GM12892 (cell line): ENCODE measurements around the gene SATB2.

Source experiments
- DNase-seq: peaks from one replicate; pipeline ENCODE4 v3.0.0; 2011; ENCODE audit not compliant: insufficient read length
- FAIRE-seq: peaks from 2 replicates; lab custom pipeline; 2011; peaks lifted over from hg19 to GRCh38; lab: Jason Lieb, UNC
- POLR2A ChIP-seq: IDR thresholded peaks from 2 replicates; pipeline ENCODE4 v1.6.1; 2011; ENCODE audit warnings: low read depth, low read length, control low read depth
- POLR2AphosphoS5 ChIP-seq: IDR thresholded peaks from 2 replicates; pipeline ENCODE4 v1.6.1; 2011; ENCODE audit warnings: low read depth, low read length, control low read depth
- TAF1 ChIP-seq: IDR thresholded peaks from 2 replicates; pipeline ENCODE4 v1.6.1; 2011; ENCODE audit warnings: low read depth, mild to moderate bottlenecking, control low read depth, low read length, borderline replicate concordance

SATB2 gene

DNA sequence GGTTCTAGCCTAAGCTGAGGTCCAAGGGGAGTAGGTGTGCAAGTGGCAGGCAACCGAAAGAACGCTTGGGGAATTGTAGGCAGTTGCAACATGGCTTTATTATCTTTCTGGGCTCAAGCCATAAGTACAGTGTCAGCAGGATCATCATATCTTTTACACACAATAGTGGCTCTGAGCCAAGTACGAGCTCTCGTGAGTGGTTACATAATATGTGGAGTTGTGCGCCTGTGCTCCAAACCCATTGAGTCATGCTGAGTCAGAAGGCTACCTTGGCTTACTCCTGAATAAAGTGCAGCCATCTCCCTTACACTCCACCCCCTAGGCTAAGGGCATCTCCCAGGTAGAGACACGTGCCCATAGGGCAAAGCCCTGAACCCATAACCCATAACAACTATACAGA, 233.9 kb downstream of the SATB2 start:
- DNase-seq (no peak), FAIRE-seq (no peak)
- TF ChIP-seq POLR2A (no peak), POLR2AphosphoS5 (no peak), TAF1 (no peak)

DNA sequence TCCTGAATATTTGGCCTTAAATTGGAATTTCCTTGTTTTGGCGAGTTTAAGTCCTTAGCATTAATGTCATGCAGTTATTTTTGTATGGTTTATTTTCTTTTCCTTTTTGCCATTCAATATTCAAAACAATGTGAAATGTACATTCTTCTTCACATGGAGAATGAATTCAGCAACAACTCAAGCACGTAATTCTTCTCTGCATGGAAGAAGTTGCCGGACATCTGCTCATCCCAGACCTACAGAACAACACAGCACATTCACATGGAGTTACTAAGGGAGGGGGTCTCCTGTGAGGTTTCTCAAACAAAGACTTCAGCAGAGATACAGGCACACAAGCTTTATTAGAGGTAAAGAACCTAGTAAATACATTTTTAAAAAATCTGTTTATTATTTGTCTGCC, 236.8 kb downstream of the SATB2 start:
- DNase-seq (no peak), FAIRE-seq (no peak)
- TF ChIP-seq POLR2AphosphoS5 = no peak
- no peak for TF ChIP-seq TAF1
- no peak for TF ChIP-seq POLR2A

DNA sequence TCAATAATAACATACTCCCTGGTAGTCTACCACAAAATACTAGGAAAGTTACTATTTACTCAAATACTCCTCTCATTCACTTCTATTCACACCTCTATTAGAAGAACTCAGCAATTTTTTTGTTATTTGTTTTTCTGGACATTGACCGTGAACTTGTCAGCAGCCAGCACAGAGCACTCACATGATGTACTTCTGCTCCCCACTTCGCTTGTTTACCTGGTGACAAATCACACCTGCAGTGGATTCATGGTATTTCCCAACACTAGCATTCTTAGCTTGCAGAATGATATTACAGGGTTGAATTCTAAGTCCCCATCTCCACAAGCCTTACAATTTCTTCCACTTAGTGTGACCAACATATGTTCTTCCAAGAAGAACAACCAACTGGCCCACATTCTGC, 238.2 kb downstream of the SATB2 start:
- FAIRE-seq (no peak), DNase-seq (no peak)
- no peak for TF ChIP-seq POLR2A
- TF ChIP-seq POLR2AphosphoS5 = no peak
- no peak for TF ChIP-seq TAF1
